CD4-positive, alpha-beta T cell treated with Interleukin-10 for 1 hour (primary cell): ENCODE measurements around the gene TMPRSS2.

ENCODE experiments used
- DNase-seq: peaks from one replicate; pipeline ENCODE4 v3.0.0-alpha.2; 2020

The TMPRSS2 gene

GRCh38 chr21:41479686-41480085, 28.3 kb downstream of the TMPRSS2 start:
- DNase-seq: no peak

GRCh38 chr21:41478319-41479177, 29.4 kb downstream of the TMPRSS2 start:
- DNase-seq: no peak

GRCh38 chr21:41477641-41478318, 30.2 kb downstream of the TMPRSS2 start:
- no peak for DNase-seq

GRCh38 chr21:41475714-41476420, 32.1 kb downstream of the TMPRSS2 start:
- DNase-seq: no peak

GRCh38 chr21:41472753-41473548, 35.0 kb downstream of the TMPRSS2 start:
- no peak for DNase-seq

GRCh38 chr21:41470054-41470453, 37.9 kb downstream of the TMPRSS2 start:
- no peak for DNase-seq

GRCh38 chr21:41466024-41466820, 41.7 kb downstream of the TMPRSS2 start:
- DNase-seq: no peak

- no peak for DNase-seq
Measured at GRCh38 chr21:41465176-41465781, 42.7 kb downstream of the TMPRSS2 start.

GRCh38 chr21:41460578-41461527, 47.1 kb downstream of the TMPRSS2 start:
- DNase-seq: peak; percentile 54

GRCh38 chr21:41459884-41460534, 47.9 kb downstream of the TMPRSS2 start:
- no peak for DNase-seq

GRCh38 chr21:41458559-41458958, 49.4 kb downstream of the TMPRSS2 start:
- no peak for DNase-seq

- no peak for DNase-seq
Measured at GRCh38 chr21:41458121-41458520, 49.8 kb downstream of the TMPRSS2 start.

- DNase-seq: no peak
Measured at GRCh38 chr21:41453761-41454160, 54.2 kb downstream of the TMPRSS2 start.

GRCh38 chr21:41453198-41453597, 54.8 kb downstream of the TMPRSS2 start:
- no peak for DNase-seq

GRCh38 chr21:41451753-41452676, 55.9 kb downstream of the TMPRSS2 start:
- no peak for DNase-seq

GRCh38 chr21:41449613-41450012, 58.3 kb downstream of the TMPRSS2 start:
- DNase-seq: no peak

GRCh38 chr21:41447356-41447755, 60.6 kb downstream of the TMPRSS2 start:
- no peak for DNase-seq

GRCh38 chr21:41446586-41446985, 61.4 kb downstream of the TMPRSS2 start:
- DNase-seq: no peak

GRCh38 chr21:41445465-41445862, 62.5 kb downstream of the TMPRSS2 start:
- no peak for DNase-seq
